Measurements from ENCODE around the gene EFNA5.

EFNA5 gene

GRCh38 chr5:107460789-107461188 lies 209.9 kb downstream of the EFNA5 start:
- no peak for TF ChIP-seq EZH2 (IDR thresholded peaks at IDR 0.05; ENCODE audit: borderline replicate concordance, low read length)
- TF ChIP-seq CTCF (IDR thresholded peaks at IDR 0.05; ENCODE audit: low read length) = no peak
- no peaks in the 10 kb centered on the region for H3K79me2 ChIP-seq (ENCODE audit: insufficient read depth, low read length)
- H3F3A ChIP-seq (ENCODE audit: insufficient read depth, low read length) = 0 out of 2 replicates have a peak, but pooled peaks cover 6% of the 10 kb centered on the region
- no peak overlapping the region for H3K4me3 ChIP-seq (ENCODE audit: low read depth, low read length, poor library complexity, severe bottlenecking)
- peaks cover 82% of the 10 kb centered on the region for H3K4me1 ChIP-seq (ENCODE audit: insufficient read depth, low read length, severe bottlenecking)
- H3K27me3 ChIP-seq (ENCODE audit: insufficient read depth, low read length) = no peaks in the 10 kb centered on the region
- H3K36me3 ChIP-seq (ENCODE audit: insufficient read depth, low read length) = no peaks in the 10 kb centered on the region
- H3K9ac ChIP-seq (ENCODE audit: low read length) = no peak overlapping the region
- H3K9me2 ChIP-seq (ENCODE audit: low read depth, low read length) = no peaks in the 10 kb centered on the region
- H3K4me2 ChIP-seq (ENCODE audit: low read length) = no peak overlapping the region
- H3K9me3 ChIP-seq (ENCODE audit: low read length) = no peaks in the 10 kb centered on the region
- H2AFZ ChIP-seq (ENCODE audit: low read length) = no peak overlapping the region
- no peaks in the 10 kb centered on the region for H4K20me1 ChIP-seq (ENCODE audit: insufficient read depth, low read length)
- peak overlapping the region; percentile 98 for H3K27ac ChIP-seq (ENCODE audit: low read depth, low read length, poor library complexity, severe bottlenecking)

- Histone ChIP-seq H3K9me2 (ENCODE audit: low read depth, low read length) (no peaks in the 10 kb centered on the region), H3F3A (ENCODE audit: insufficient read depth, low read length) (0 out of 2 replicates have a peak, but pooled peaks cover 13% of the 10 kb centered on the region), H3K36me3 (ENCODE audit: insufficient read depth, low read length) (no peaks in the 10 kb centered on the region), H3K4me3 (ENCODE audit: low read depth, low read length, poor library complexity, severe bottlenecking) (no peak overlapping the region), H3K9ac (ENCODE audit: low read length) (no peak overlapping the region), H3K4me2 (ENCODE audit: low read length) (no peak overlapping the region), H3K27me3 (ENCODE audit: insufficient read depth, low read length) (no peaks in the 10 kb centered on the region), H2AFZ (ENCODE audit: low read length) (no peak overlapping the region), H3K4me1 (ENCODE audit: insufficient read depth, low read length, severe bottlenecking) (peaks cover 82% of the 10 kb centered on the region), H4K20me1 (ENCODE audit: insufficient read depth, low read length) (no peaks in the 10 kb centered on the region), H3K79me2 (ENCODE audit: insufficient read depth, low read length) (no peaks in the 10 kb centered on the region), H3K9me3 (ENCODE audit: low read length) (no peaks in the 10 kb centered on the region), H3K27ac (ENCODE audit: low read depth, low read length, poor library complexity, severe bottlenecking) (peak overlapping the region; percentile 20)
- TF ChIP-seq EZH2 (IDR thresholded peaks at IDR 0.05; ENCODE audit: borderline replicate concordance, low read length) (no peak), CTCF (IDR thresholded peaks at IDR 0.05; ENCODE audit: low read length) (no peak)
These were observed 211.1 kb downstream of the EFNA5 start for GRCh38 chr5:107459605-107460004.

GRCh38 chr5:107458322-107458721 lies 212.4 kb downstream of the EFNA5 start:
- no peaks in the 10 kb centered on the region for H3K9me3 ChIP-seq (ENCODE audit: low read length)
- no peaks in the 10 kb centered on the region for H3K79me2 ChIP-seq (ENCODE audit: insufficient read depth, low read length)
- no peak overlapping the region for H3K9ac ChIP-seq (ENCODE audit: low read length)
- no peaks in the 10 kb centered on the region for H3K36me3 ChIP-seq (ENCODE audit: insufficient read depth, low read length)
- H3K4me3 ChIP-seq (ENCODE audit: low read depth, low read length, poor library complexity, severe bottlenecking) = no peak overlapping the region
- no peaks in the 10 kb centered on the region for H3K9me2 ChIP-seq (ENCODE audit: low read depth, low read length)
- no peak overlapping the region for H3K4me2 ChIP-seq (ENCODE audit: low read length)
- no peak for TF ChIP-seq EZH2 (IDR thresholded peaks at IDR 0.05; ENCODE audit: borderline replicate concordance, low read length)
- no peak for TF ChIP-seq CTCF (IDR thresholded peaks at IDR 0.05; ENCODE audit: low read length)
- H3K27ac ChIP-seq (ENCODE audit: low read depth, low read length, poor library complexity, severe bottlenecking) = peak overlapping the region; percentile 97
- H4K20me1 ChIP-seq (ENCODE audit: insufficient read depth, low read length) = no peaks in the 10 kb centered on the region
- H3F3A ChIP-seq (ENCODE audit: insufficient read depth, low read length) = 0 out of 2 replicates have a peak, but pooled peaks cover 13% of the 10 kb centered on the region
- no peaks in the 10 kb centered on the region for H3K27me3 ChIP-seq (ENCODE audit: insufficient read depth, low read length)
- H3K4me1 ChIP-seq (ENCODE audit: insufficient read depth, low read length, severe bottlenecking) = peaks cover 82% of the 10 kb centered on the region
- no peak overlapping the region for H2AFZ ChIP-seq (ENCODE audit: low read length)

All from OCI-LY1 (cell line).